Small intestine (tissue), 7 donors: ENCODE results near the gene TP53BP1. TPM values are rescaled to one million over a fixed set of nuclear protein-coding genes. Genes with fewer than 3 reads are reported as not detected.
A peak's percentile ranks its signal among the peaks of the same experiment; 100 is the strongest.

ENCODE experiments used
- DNase-seq, 2 donors: peaks; one replicate each; pipeline versions ENCODE4 v3.0.0 to v3.0.0-alpha.2; 2013
- FAIRE-seq: peaks from 2 replicates; lab custom pipeline; 2012; peaks lifted over from hg19 to GRCh38; lab: Jason Lieb, UNC
- H3K27ac ChIP-seq, 3 donors: one replicate each; pipeline ENCODE4 v1.5.1; 2013; ENCODE audit warnings: low read length in 2 of 3, mild to moderate bottlenecking in 2 of 3, control low read depth in 1 of 3, inconsistent platforms in 1 of 3, low read depth in 1 of 3, moderate library complexity in 1 of 3
- H3K27me3 ChIP-seq, 3 donors: one replicate each; pipeline ENCODE4 v1.6.1; 2013; ENCODE audit warnings: low read length in 3 of 3, inconsistent platforms in 1 of 3; ENCODE audit not compliant: control insufficient read depth in 3 of 3, insufficient read depth in 3 of 3
- H3K36me3 ChIP-seq, 3 donors: one replicate each; pipeline ENCODE4 v1.6.1; 2013; ENCODE audit warnings: low read length in 3 of 3, inconsistent platforms in 1 of 3, low read depth in 1 of 3, mild to moderate bottlenecking in 1 of 3, moderate library complexity in 1 of 3; ENCODE audit not compliant: control insufficient read depth in 3 of 3, insufficient read depth in 2 of 3
- H3K4me1 ChIP-seq, 3 donors: one replicate each; pipeline ENCODE4 v1.6.1; 2013; ENCODE audit warnings: low read length in 2 of 3, inconsistent platforms in 1 of 3, low read depth in 1 of 3, mild to moderate bottlenecking in 1 of 3, moderate library complexity in 1 of 3; ENCODE audit not compliant: control insufficient read depth in 3 of 3, insufficient read depth in 2 of 3
- H3K4me3 ChIP-seq, 3 donors: one replicate each; pipeline ENCODE4 v1.5.1; 2013; ENCODE audit warnings: low read length in 3 of 3, control low read depth in 1 of 3, inconsistent platforms in 1 of 3, low read depth in 1 of 3, mild to moderate bottlenecking in 1 of 3, moderate library complexity in 1 of 3
- H3K9me3 ChIP-seq, 2 donors: one replicate each; pipeline ENCODE4 v1.6.1; 2013; ENCODE audit warnings: low read depth in 1 of 2, low read length in 1 of 2; ENCODE audit not compliant: control insufficient read depth in 2 of 2, insufficient read depth in 1 of 2
- WGBS, 3 donors: extraction: QIAGEN DNeasy Blood & Tissue Kit; methylation state at CpG; one replicate each; pipeline ENCODE4 v1.1.7; 2013; 5-methylcytosine and 5-hydroxymethylcytosine counted together
- polyA plus RNA-seq, 4 donors: library from polyadenylated mRNA; stranded (reverse) in 3 of 4; unstranded in 1 of 4; fragments of 200-250 nt in 3 of 4; fragments of 120-200 nt in 1 of 4; gene quantifications; one replicate each; pipeline versions ENCODE4 v1.2.1 to v1.2.3, GENCODE V29; 2013
- donor health status: healthy with polysubstance abuse.
- donor health status: control.
- donor health status: control.
- donor health status: Bipolar disorder and iron deficiency.
- donor health status: healthy.

Gene TP53BP1
- polyA plus RNA-seq, 4 donors = 1.1 to 28.5 (median 5.6) TPM

DNA sequence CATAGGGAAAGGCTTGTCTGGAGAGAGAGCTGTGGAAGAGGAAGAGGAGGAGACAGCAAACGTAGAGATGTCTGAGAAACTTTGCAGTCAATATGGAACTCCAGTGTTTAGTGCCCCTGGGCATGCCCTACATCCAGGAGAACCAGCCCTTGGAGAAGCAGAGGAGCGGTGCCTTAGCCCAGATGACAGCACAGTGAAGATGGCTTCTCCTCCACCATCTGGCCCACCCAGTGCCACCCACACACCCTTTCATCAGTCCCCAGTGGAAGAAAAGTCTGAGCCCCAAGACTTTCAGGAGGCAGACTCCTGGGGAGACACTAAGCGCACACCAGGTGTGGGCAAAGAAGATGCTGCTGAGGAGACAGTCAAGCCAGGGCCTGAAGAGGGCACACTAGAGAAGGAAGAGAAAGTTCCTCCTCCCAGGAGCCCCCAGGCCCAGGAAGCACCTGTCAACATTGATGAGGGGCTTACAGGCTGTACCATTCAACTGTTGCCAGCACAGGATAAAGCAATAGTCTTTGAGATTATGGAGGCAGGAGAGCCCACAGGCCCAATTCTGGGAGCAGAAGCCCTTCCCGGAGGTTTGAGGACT, 31.4 kb upstream of the TP53BP1 start:
- H3K4me3 ChIP-seq = no peak overlapping the region
- FAIRE-seq (no peak), DNase-seq (no peak)
- no peaks in the 10 kb centered on the region for H3K4me1 ChIP-seq
- H3K9me3 ChIP-seq = no peaks in the 10 kb centered on the region
- H3K27me3 ChIP-seq = no peaks in the 10 kb centered on the region
- H3K27ac ChIP-seq = no peak overlapping the region
- WGBS, 3 donors = 85 to 86% (median 86%) methylated on average over 4 of the region's 4 CpGs
- H3K36me3 ChIP-seq = peaks cover 0 to 51% (median 0%) of the 10 kb centered on the region in 3 donors

DNA sequence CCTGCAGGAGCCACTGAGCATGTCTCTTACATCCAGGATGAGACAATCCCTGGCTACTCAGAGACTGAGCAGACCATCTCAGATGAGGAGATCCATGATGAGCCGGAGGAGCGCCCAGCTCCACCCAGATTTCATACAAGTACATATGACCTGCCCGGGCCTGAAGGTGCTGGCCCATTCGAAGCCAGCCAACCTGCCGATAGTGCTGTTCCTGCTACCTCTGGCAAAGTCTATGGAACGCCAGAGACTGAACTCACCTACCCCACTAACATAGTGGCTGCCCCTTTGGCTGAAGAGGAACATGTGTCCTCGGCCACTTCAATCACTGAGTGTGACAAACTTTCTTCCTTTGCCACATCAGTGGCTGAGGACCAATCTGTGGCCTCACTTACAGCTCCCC, 30.7 kb upstream of the TP53BP1 start:
- H3K36me3 ChIP-seq = peaks cover 0 to 47% (median 0%) of the 10 kb centered on the region in 3 donors
- no peak overlapping the region for H3K27ac ChIP-seq
- 87 to 96% (median 88%) methylated on average over 7 of the region's 7 CpGs for WGBS, 3 donors
- no peak overlapping the region for H3K4me3 ChIP-seq
- no peaks in the 10 kb centered on the region for H3K9me3 ChIP-seq
- no peaks in the 10 kb centered on the region for H3K27me3 ChIP-seq
- DNase-seq = no peak
- H3K4me1 ChIP-seq = no peaks in the 10 kb centered on the region
- no peak for FAIRE-seq

DNA sequence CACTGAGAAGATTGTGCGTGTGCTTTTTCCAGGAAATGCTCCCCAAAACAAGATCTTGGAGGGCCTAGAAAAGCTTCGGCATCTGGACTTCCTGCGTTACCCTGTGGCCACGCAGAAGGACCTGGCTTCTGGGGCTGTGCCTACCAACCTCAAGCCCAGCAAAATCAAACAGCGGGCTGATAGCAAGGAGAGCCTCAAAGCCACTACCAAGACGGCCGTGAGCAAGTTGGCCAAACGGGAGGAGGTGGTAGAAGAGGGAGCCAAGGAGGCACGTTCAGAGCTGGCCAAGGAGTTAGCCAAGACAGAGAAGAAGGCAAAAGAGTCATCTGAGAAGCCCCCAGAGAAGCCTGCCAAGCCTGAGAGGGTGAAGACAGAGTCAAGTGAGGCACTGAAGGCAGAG, 29.3 kb upstream of the TP53BP1 start:
- Histone ChIP-seq H3K9me3 (no peaks in the 10 kb centered on the region), H3K4me1 (peaks cover 0 to 11% (median 0%) of the 10 kb centered on the region in 3 donors), H3K27ac (no peak overlapping the region), H3K36me3 (peaks cover 0 to 37% (median 0%) of the 10 kb centered on the region in 3 donors), H3K4me3 (no peak overlapping the region), H3K27me3 (no peaks in the 10 kb centered on the region)
- FAIRE-seq (no peak), DNase-seq (no peak)
- WGBS, 3 donors = 74 to 83% (median 76%) methylated on average over 9 of the region's 9 CpGs

DNA sequence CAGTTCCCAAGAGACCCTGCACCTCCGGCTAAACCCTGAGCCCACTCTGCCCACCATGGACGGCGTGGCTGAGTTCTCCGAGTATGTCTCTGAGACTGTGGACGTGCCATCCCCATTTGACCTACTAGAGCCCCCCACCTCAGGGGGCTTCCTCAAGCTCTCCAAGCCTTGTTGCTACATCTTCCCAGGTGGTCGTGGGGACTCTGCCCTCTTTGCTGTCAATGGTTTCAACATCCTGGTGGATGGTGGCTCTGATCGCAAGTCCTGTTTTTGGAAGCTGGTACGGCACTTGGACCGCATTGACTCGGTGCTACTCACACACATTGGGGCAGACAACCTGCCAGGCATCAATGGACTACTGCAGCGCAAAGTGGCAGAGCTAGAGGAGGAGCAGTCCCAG, 28.5 kb upstream of the TP53BP1 start:
- Histone ChIP-seq H3K9me3 (no peaks in the 10 kb centered on the region), H3K4me1 (peaks cover 0 to 19% (median 0%) of the 10 kb centered on the region in 3 donors), H3K27me3 (no peaks in the 10 kb centered on the region), H3K36me3 (peaks cover 0 to 35% (median 0%) of the 10 kb centered on the region in 3 donors), H3K4me3 (no peak overlapping the region), H3K27ac (no peak overlapping the region)
- 88 to 94% (median 93%) methylated on average over 11 of the region's 11 CpGs for WGBS, 3 donors
- DNase-seq (no peak), FAIRE-seq (no peak)

DNA sequence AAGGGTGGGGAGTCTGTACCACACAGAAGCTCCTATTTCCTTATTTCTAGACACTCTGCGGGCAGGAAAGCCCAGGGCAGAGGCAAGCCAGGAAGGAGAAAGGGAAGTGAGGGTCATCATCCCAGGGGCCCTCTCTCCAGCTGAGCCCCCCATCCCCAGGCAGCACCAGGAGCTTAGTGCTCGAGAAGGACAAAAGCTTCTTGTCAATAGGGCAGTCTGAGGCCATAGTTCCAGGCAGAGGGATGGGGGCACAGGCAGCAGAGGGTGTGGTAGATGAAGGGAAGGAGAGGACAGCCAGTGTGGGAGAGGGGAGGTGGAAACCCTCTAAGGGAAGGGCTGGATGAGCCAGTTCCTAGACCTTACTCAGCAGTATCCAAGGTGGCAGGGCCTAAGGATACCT, 27.2 kb upstream of the TP53BP1 start:
- no peak for FAIRE-seq
- Histone ChIP-seq H3K27me3 (no peaks in the 10 kb centered on the region), H3K36me3 (peaks cover 0 to 33% (median 0%) of the 10 kb centered on the region in 3 donors), H3K27ac (no peak overlapping the region), H3K4me1 (peaks cover 0 to 26% (median 0%) of the 10 kb centered on the region in 3 donors), H3K9me3 (no peaks in the 10 kb centered on the region), H3K4me3 (no peak overlapping the region)
- DNase-seq = no peak
- 79 to 96% (median 89%) methylated on average over 2 of the region's 2 CpGs for WGBS, 3 donors

DNA sequence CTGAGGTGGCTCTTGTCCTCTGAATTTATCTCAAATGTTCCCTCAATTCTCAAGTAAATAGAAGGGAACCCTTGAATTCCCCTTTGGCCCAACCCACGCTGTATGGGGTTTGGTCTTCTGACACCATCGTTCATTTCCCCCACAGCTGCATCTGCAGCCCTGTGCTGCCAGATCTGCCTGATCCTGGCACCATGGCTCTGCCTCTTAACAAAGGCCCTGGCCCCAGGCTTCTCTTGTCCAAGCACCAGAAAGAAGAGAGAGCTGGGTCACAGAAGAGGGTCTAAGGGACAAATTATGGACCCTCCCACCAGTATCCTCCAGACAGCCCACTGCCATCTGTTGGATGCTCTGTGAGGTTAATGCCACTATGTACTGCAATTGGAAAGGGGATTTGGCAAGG, 26.2 kb upstream of the TP53BP1 start:
- peaks cover 0 to 26% (median 0%) of the 10 kb centered on the region in 3 donors for H3K36me3 ChIP-seq
- peaks cover 0 to 29% (median 0%) of the 10 kb centered on the region in 3 donors for H3K4me1 ChIP-seq

DNA sequence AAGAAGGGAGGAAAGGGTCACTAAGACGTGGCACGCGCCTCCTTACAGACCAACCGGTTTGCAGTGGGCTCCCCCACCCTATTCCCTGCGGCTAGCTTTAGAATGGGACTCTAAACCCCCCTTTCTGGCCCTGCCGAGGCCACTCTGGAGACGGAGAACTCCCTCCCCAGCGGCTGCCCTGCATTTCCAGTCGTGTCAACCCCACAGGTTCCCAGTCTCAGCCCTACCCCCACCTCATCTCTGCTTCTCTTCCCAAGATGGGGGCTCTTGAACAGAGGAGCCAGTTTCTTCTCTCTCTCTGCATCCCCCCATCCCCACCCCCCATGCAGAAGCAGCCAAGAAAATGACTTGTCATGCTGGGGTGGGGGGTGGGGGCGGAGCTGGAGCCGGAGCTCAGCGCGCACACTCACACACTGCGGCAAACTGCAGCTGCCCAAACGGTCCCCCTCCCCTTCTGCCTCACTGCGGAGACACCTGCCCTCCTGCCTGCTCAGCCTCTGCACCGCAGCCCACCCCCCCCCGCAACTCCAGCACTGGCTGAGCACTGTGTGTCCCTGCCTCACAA, 25.3 kb upstream of the TP53BP1 start:
- H3K9me3 ChIP-seq = no peaks in the 10 kb centered on the region
- DNase-seq = peak in 1 of 2 donors; percentile 58
- H3K4me3 ChIP-seq = peak overlapping the region in 1 of 3 donors; percentile 54
- 3 to 4% (median 3%) methylated on average over 14 to 18 of the region's 18 CpGs for WGBS, 3 donors
- peak overlapping the region in 1 of 3 donors; percentile 67 for H3K27ac ChIP-seq
- H3K27me3 ChIP-seq = no peaks in the 10 kb centered on the region
- peaks cover 0 to 33% (median 0%) of the 10 kb centered on the region in 3 donors for H3K4me1 ChIP-seq
- peaks cover 0 to 19% (median 0%) of the 10 kb centered on the region in 3 donors for H3K36me3 ChIP-seq
- FAIRE-seq = no peak

More for the DNA sequence above, 26.2 kb upstream of the TP53BP1 start:
- H3K27me3 ChIP-seq = no peaks in the 10 kb centered on the region
- FAIRE-seq (no peak), DNase-seq (no peak)
- H3K4me3 ChIP-seq = no peak overlapping the region
- H3K27ac ChIP-seq = no peak overlapping the region
- H3K9me3 ChIP-seq = no peaks in the 10 kb centered on the region
- WGBS, 3 donors = 33 to 60% (median 48%) methylated on average over 2 of the region's 2 CpGs

DNA sequence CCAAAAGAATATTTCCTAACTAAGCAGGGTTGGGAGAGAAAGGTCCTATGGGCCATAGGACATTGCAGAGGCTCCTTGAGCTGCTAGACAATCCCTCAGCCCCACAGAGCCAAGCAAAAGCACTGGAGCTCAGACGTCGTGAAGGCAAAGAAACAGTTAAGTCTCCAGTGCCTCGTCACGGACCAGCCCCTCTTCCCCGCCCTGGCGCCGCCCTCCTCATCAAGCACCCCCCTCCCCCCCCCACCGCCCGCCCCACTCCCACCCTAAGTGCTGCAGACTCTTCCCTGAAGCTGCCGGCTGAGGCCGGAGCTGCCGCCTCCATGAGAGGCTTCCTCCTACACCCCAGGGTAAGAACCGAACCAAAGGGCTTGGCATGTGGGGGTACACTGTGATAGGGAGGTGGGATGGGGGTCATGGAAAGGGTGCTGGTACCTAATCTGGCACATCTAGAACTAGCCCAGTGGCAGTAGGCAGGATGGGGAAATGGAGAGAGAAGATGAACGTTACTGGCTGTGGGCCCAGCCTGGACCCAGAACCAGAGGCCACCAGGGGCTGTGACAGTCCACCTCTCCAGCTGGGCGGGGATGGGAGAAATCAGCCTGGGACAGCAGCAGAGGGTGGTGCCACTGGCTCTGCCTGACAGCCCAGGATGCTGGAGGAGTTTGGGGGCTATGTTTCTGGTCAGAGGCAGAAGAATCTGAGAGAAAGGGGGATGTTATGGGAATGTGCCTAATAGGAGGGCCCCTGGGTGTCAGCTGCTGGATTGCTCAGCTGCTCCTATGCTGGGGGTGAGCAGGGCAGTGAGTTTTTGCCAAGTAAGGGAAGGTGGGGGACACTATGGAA, 24.6 kb upstream of the TP53BP1 start, which contains the start of gene MAP1A:
Gene MAP1A, plus strand, starts transcription at position 255 of the 843 bp plus-strand sequence. CDS start 3,866 bp downstream, outside the sequence.
- FAIRE-seq (no peak), DNase-seq (peak in 1 of 2 donors; percentile 49)
- 3 to 20% (median 8%) methylated on average over 11 to 15 of the region's 15 CpGs for WGBS, 3 donors
- no peaks in the 10 kb centered on the region for H3K9me3 ChIP-seq
- H3K36me3 ChIP-seq = peaks cover 0 to 13% (median 0%) of the 10 kb centered on the region in 3 donors
- H3K4me1 ChIP-seq = peaks cover 0 to 33% (median 0%) of the 10 kb centered on the region in 3 donors
- peak within 1 kb of the TSS in 1 of 3 donors; percentile 54 for H3K4me3 ChIP-seq
- no peaks in the 10 kb centered on the region for H3K27me3 ChIP-seq
- H3K27ac ChIP-seq = peak within 1 kb of the TSS in 2 of 3 donors; percentile 59 to 67
